ENCODE results near the gene SRL. TPM values are rescaled to one million over a fixed set of nuclear protein-coding genes. Genes with fewer than 3 reads are reported as not detected.

SRL gene
- total and polyA plus RNA-seq, 2 of the 8 experiments (the other 6 are each of a cell fraction or from before 2014, with no cell fraction given): 0.05 TPM; not detected in 1

DNA sequence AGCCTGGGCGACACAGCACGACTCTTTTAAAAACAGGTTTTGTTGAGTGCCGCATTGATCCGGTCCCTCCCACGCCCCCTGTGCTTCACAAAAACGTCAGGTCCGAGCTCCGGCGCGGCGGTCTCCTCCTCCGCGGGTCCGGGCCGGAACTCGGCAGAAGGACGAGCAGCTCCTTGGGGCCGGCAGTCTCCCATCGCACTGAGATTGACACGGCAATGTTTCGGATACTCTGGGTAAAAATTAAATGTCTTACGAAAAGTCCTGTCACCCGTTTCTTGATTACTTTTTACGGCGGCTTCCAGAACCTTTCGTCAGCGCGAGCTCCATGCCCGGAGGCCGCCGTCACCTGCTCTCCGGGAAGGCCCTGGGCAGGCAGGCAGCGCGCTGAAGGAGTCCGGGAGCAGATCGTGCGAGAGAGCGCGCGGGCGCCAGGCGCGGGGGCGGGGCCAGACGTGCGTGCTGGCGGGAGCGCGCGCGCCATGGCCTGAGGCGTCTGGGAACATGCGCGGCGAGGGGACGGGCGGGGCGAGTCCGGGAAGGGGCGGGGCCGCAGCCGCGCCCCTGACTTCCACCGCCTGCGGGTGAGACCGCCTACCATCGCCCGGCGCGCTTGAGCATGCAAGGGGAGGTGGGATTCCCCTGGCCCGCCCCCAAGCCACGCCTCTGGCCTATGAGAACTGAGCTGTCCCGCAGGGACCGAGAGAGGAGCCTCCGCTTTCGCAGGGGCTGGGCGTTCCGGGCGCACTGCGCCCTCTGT, 11.7 kb upstream of the SRL start (continued):
- TF ChIP-seq, protein P1, sequence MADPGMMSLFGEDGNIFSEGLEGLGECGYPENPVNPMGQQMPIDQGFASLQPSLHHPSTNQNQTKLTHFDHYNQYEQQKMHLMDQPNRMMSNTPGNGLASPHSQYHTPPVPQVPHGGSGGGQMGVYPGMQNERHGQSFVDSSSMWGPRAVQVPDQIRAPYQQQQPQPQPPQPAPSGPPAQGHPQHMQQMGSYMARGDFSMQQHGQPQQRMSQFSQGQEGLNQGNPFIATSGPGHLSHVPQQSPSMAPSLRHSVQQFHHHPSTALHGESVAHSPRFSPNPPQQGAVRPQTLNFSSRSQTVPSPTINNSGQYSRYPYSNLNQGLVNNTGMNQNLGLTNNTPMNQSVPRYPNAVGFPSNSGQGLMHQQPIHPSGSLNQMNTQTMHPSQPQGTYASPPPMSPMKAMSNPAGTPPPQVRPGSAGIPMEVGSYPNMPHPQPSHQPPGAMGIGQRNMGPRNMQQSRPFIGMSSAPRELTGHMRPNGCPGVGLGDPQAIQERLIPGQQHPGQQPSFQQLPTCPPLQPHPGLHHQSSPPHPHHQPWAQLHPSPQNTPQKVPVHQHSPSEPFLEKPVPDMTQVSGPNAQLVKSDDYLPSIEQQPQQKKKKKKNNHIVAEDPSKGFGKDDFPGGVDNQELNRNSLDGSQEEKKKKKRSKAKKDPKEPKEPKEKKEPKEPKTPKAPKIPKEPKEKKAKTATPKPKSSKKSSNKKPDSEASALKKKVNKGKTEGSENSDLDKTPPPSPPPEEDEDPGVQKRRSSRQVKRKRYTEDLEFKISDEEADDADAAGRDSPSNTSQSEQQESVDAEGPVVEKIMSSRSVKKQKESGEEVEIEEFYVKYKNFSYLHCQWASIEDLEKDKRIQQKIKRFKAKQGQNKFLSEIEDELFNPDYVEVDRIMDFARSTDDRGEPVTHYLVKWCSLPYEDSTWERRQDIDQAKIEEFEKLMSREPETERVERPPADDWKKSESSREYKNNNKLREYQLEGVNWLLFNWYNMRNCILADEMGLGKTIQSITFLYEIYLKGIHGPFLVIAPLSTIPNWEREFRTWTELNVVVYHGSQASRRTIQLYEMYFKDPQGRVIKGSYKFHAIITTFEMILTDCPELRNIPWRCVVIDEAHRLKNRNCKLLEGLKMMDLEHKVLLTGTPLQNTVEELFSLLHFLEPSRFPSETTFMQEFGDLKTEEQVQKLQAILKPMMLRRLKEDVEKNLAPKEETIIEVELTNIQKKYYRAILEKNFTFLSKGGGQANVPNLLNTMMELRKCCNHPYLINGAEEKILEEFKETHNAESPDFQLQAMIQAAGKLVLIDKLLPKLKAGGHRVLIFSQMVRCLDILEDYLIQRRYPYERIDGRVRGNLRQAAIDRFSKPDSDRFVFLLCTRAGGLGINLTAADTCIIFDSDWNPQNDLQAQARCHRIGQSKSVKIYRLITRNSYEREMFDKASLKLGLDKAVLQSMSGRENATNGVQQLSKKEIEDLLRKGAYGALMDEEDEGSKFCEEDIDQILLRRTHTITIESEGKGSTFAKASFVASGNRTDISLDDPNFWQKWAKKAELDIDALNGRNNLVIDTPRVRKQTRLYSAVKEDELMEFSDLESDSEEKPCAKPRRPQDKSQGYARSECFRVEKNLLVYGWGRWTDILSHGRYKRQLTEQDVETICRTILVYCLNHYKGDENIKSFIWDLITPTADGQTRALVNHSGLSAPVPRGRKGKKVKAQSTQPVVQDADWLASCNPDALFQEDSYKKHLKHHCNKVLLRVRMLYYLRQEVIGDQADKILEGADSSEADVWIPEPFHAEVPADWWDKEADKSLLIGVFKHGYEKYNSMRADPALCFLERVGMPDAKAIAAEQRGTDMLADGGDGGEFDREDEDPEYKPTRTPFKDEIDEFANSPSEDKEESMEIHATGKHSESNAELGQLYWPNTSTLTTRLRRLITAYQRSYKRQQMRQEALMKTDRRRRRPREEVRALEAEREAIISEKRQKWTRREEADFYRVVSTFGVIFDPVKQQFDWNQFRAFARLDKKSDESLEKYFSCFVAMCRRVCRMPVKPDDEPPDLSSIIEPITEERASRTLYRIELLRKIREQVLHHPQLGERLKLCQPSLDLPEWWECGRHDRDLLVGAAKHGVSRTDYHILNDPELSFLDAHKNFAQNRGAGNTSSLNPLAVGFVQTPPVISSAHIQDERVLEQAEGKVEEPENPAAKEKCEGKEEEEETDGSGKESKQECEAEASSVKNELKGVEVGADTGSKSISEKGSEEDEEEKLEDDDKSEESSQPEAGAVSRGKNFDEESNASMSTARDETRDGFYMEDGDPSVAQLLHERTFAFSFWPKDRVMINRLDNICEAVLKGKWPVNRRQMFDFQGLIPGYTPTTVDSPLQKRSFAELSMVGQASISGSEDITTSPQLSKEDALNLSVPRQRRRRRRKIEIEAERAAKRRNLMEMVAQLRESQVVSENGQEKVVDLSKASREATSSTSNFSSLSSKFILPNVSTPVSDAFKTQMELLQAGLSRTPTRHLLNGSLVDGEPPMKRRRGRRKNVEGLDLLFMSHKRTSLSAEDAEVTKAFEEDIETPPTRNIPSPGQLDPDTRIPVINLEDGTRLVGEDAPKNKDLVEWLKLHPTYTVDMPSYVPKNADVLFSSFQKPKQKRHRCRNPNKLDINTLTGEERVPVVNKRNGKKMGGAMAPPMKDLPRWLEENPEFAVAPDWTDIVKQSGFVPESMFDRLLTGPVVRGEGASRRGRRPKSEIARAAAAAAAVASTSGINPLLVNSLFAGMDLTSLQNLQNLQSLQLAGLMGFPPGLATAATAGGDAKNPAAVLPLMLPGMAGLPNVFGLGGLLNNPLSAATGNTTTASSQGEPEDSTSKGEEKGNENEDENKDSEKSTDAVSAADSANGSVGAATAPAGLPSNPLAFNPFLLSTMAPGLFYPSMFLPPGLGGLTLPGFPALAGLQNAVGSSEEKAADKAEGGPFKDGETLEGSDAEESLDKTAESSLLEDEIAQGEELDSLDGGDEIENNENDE (IDR thresholded peaks at IDR 0.05; ENCODE audit: insufficient replicate concordance, low read length): no peak
- TF ChIP-seq EGR1 (IDR thresholded peaks at IDR 0.05; ENCODE audit: borderline replicate concordance, low read depth, low read length): peak; percentile 47; the same call in 1 of the 2 replicates
- peak; percentile 71 for TF ChIP-seq TAF1 (IDR thresholded peaks at IDR 0.05; ENCODE audit: low read depth, low read length)
- TF ChIP-seq, protein P2, sequence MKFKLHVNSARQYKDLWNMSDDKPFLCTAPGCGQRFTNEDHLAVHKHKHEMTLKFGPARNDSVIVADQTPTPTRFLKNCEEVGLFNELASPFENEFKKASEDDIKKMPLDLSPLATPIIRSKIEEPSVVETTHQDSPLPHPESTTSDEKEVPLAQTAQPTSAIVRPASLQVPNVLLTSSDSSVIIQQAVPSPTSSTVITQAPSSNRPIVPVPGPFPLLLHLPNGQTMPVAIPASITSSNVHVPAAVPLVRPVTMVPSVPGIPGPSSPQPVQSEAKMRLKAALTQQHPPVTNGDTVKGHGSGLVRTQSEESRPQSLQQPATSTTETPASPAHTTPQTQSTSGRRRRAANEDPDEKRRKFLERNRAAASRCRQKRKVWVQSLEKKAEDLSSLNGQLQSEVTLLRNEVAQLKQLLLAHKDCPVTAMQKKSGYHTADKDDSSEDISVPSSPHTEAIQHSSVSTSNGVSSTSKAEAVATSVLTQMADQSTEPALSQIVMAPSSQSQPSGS (IDR thresholded peaks at IDR 0.05; ENCODE audit: low read length): peak; percentile 42
- TF ChIP-seq CBX5 (IDR thresholded peaks at IDR 0.05; ENCODE audit: low read depth, low read length): no peak
- peak; percentile 81; the same call in 1 of the 2 replicates for TF ChIP-seq SP1 (IDR thresholded peaks at IDR 0.05; ENCODE audit: low read depth, low read length)
- TF ChIP-seq TBP (IDR thresholded peaks at IDR 0.05; ENCODE audit: low read depth, low read length): peak; percentile 63
- no peak; a peak in 1 of 4 replicates for TF ChIP-seq SIN3A (conservative IDR thresholded peaks at IDR 0.05 in 1 of 2, IDR thresholded peaks at IDR 0.05 in 1 of 2; ENCODE audit: low read depth in 1 of 2, low read length in 2 of 2)

Measured in H1 (cell line).